Neural crest cell (in vitro differentiated cells): ENCODE measurements around the gene RANBP17. TPM values are rescaled to one million over a fixed set of nuclear protein-coding genes. Genes with fewer than 3 reads are reported as not detected.

ENCODE experiments used
- DNase-seq: peaks from one replicate; pipeline ENCODE4 v3.0.0; 2021; ENCODE audit warnings: low read depth, mixed read lengths, low spot score
- H3K27ac Mint-ChIP-seq: one replicate; pipeline ENCODE4 v1.8.0; 2021; ENCODE audit warnings: mild to moderate bottlenecking, mixed read lengths; ENCODE audit not compliant: unreplicated experiment
- H3K27me3 Mint-ChIP-seq: 2 replicates; pipeline ENCODE4 v1.8.0; 2021; ENCODE audit warnings: low read depth, mild to moderate bottlenecking, mixed read lengths
- H3K36me3 Mint-ChIP-seq: 2 replicates; pipeline ENCODE4 v1.8.0; 2021; ENCODE audit warnings: low read depth, mild to moderate bottlenecking, mixed read lengths
- H3K4me1 Mint-ChIP-seq: 2 replicates; pipeline ENCODE4 v1.8.0; 2021; ENCODE audit warnings: mixed read lengths
- H3K4me3 Mint-ChIP-seq: one replicate; pipeline ENCODE4 v1.8.0; 2021; ENCODE audit warnings: mild to moderate bottlenecking, mixed read lengths
- H3K9me3 Mint-ChIP-seq: 2 replicates; pipeline ENCODE4 v1.8.0; 2021; ENCODE audit warnings: mixed read lengths
- total RNA-seq: library from RNA; stranded (reverse); gene quantifications from 2 replicates; pipeline ENCODE4 v1.2.1, GENCODE V29; 2021
- TF ChIP-seq, protein P1 (sequence below): fragments of 200-600 bp; sonication (generic); conservative IDR thresholded peaks from 2 replicates; pipeline ENCODE4 v1.5.0; 2021; ENCODE audit warnings: antibody characterized with exemption, mild to moderate bottlenecking

RANBP17 gene
- total RNA-seq, 1 donor from 2014 or later = 26.9 TPM

DNA sequence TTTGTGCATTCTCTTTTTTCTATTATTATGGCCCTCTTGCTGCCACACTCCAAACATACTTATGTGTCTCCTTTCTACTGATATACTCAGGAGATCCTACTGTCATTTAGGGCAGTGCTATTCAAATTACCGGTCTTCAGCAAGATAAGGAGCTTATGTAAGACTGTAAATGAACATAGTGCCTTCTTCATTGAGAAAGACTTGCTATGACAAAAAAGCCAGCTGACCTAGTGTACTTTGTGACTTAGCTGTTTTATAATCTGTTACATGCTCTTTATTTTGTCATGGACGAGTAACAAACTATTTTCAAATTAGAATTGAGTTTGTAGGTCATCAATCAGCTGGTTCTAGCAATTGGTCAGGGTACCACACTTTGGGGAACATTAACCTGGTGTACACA is 32.8 kb downstream of the RANBP17 start:
- Mint-ChIP-seq H3K4me3 (no peak overlapping the region), H3K36me3 (peaks cover 28% of the 10 kb centered on the region), H3K9me3 (peaks cover 10% of the 10 kb centered on the region), H3K27me3 (no peaks in the 10 kb centered on the region), H3K4me1 (no peaks in the 10 kb centered on the region), H3K27ac (no peak overlapping the region)
- DNase-seq = no peak
- TF ChIP-seq, protein P1, sequence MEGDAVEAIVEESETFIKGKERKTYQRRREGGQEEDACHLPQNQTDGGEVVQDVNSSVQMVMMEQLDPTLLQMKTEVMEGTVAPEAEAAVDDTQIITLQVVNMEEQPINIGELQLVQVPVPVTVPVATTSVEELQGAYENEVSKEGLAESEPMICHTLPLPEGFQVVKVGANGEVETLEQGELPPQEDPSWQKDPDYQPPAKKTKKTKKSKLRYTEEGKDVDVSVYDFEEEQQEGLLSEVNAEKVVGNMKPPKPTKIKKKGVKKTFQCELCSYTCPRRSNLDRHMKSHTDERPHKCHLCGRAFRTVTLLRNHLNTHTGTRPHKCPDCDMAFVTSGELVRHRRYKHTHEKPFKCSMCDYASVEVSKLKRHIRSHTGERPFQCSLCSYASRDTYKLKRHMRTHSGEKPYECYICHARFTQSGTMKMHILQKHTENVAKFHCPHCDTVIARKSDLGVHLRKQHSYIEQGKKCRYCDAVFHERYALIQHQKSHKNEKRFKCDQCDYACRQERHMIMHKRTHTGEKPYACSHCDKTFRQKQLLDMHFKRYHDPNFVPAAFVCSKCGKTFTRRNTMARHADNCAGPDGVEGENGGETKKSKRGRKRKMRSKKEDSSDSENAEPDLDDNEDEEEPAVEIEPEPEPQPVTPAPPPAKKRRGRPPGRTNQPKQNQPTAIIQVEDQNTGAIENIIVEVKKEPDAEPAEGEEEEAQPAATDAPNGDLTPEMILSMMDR = no peak

- H3K9me3 Mint-ChIP-seq = peaks cover 22% of the 10 kb centered on the region
- TF ChIP-seq, protein P1 = peak; percentile 52
- no peaks in the 10 kb centered on the region for H3K4me1 Mint-ChIP-seq
- no peaks in the 10 kb centered on the region for H3K27me3 Mint-ChIP-seq
- H3K27ac Mint-ChIP-seq = peak overlapping the region; percentile 89
- DNase-seq = peak; percentile 21
- H3K4me3 Mint-ChIP-seq = no peak overlapping the region
- H3K36me3 Mint-ChIP-seq = peaks cover 44% of the 10 kb centered on the region
Measured at GRCh38 chr5:170896779-170897178, 35.0 kb downstream of the RANBP17 start.

DNA sequence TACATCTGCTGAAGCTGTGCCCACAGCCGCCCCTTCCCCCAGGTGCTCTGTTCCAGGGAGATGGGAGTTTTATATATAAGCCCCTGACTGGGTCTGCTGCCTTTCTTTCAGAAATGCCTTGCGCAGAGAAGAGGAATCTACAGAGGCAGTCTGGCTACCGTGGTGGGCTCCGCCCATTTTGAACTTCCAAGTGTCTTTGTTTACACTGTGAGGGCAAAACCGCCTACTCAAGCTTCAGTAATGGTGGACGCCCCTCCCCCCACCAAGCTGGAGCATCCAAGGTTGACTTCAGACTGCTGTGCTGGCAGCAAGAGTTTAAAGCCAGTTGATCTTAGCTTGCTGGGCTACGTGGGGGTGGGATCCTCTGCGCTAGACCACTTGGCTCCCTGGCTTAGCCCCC is 41.3 kb downstream of the RANBP17 start:
- no peaks in the 10 kb centered on the region for H3K27me3 Mint-ChIP-seq
- no peak overlapping the region for H3K27ac Mint-ChIP-seq
- TF ChIP-seq, protein P1 = no peak
- H3K9me3 Mint-ChIP-seq = peaks cover 21% of the 10 kb centered on the region
- peaks cover 4% of the 10 kb centered on the region for H3K4me1 Mint-ChIP-seq
- H3K4me3 Mint-ChIP-seq = no peak overlapping the region
- peaks cover 50% of the 10 kb centered on the region for H3K36me3 Mint-ChIP-seq
- no peak for DNase-seq

GRCh38 chr5:170907758-170908157 is 45.9 kb downstream of the RANBP17 start:
- TF ChIP-seq, protein P1 = no peak
- H3K9me3 Mint-ChIP-seq = no peaks in the 10 kb centered on the region
- no peak for DNase-seq
- no peak overlapping the region for H3K27ac Mint-ChIP-seq
- H3K36me3 Mint-ChIP-seq = peaks cover 13% of the 10 kb centered on the region
- no peak overlapping the region for H3K4me3 Mint-ChIP-seq
- peaks cover 4% of the 10 kb centered on the region for H3K4me1 Mint-ChIP-seq
- no peaks in the 10 kb centered on the region for H3K27me3 Mint-ChIP-seq

DNA sequence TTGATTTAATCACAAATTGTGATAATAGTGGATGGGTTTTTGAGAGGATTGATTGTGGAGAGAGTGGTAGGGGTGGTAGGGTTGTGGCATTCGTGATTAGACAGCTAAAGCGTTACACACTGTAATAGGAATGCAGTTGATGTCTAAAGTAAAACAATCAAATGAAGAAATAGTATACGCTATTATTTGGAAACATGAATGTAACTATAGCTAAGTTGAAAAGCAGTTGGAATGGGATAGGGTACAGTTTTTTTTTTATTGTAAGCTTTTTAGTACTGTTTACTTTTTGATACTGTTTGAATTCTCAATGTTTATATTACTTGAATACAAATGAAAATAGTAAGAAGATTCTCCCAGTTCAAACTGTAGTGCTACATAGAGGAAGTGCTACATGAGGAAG is 51.8 kb downstream of the RANBP17 start:
- TF ChIP-seq, protein P1 = no peak
- H3K27ac Mint-ChIP-seq = no peak overlapping the region
- no peak overlapping the region for H3K4me3 Mint-ChIP-seq
- H3K36me3 Mint-ChIP-seq = peaks cover 3% of the 10 kb centered on the region
- H3K27me3 Mint-ChIP-seq = no peaks in the 10 kb centered on the region
- no peak for DNase-seq
- no peaks in the 10 kb centered on the region for H3K9me3 Mint-ChIP-seq
- H3K4me1 Mint-ChIP-seq = no peaks in the 10 kb centered on the region

- H3K36me3 Mint-ChIP-seq = peaks cover 11% of the 10 kb centered on the region
Measured at GRCh38 chr5:170917113-170917512, 55.3 kb downstream of the RANBP17 start.

More at GRCh38 chr5:170917113-170917512, 55.3 kb downstream of the RANBP17 start:
- Mint-ChIP-seq H3K27me3 (no peaks in the 10 kb centered on the region), H3K27ac (no peak overlapping the region), H3K4me3 (no peak overlapping the region), H3K9me3 (no peaks in the 10 kb centered on the region), H3K4me1 (peaks cover 6% of the 10 kb centered on the region)
- TF ChIP-seq, protein P1 = peak; percentile 54
- no peak for DNase-seq
